NB4 (cell line): ENCODE results near the gene VEPH1.

ENCODE experiments used
- DNase-seq: peaks from one replicate; pipeline ENCODE4 v3.0.0; 2010; ENCODE audit warnings: low read depth
- H3K4me3 ChIP-seq: one replicate; pipeline ENCODE4 v1.5.1; 2011; ENCODE audit warnings: mild to moderate bottlenecking, low read depth, low read length, moderate library complexity
- MYC ChIP-seq: IDR thresholded peaks from 2 replicates; pipeline ENCODE4 v1.6.1; 2011; ENCODE audit warnings: low read depth, low read length
- POLR2A ChIP-seq: IDR thresholded peaks from 2 replicates; pipeline ENCODE4 v1.6.1; 2011; ENCODE audit warnings: mild to moderate bottlenecking; ENCODE audit not compliant: insufficient read length; ENCODE audit errors: extremely low read depth
- TF ChIP-seq, protein P1 (sequence below): IDR thresholded peaks from one replicate; pipeline ENCODE4 v1.5.1; 2012; ENCODE audit warnings: low read depth, low read length
- TF ChIP-seq, protein P2 (sequence below): IDR thresholded peaks from 2 replicates; pipeline ENCODE4 v1.6.1; 2011; ENCODE audit warnings: low read depth, low read length

VEPH1 gene

DNA sequence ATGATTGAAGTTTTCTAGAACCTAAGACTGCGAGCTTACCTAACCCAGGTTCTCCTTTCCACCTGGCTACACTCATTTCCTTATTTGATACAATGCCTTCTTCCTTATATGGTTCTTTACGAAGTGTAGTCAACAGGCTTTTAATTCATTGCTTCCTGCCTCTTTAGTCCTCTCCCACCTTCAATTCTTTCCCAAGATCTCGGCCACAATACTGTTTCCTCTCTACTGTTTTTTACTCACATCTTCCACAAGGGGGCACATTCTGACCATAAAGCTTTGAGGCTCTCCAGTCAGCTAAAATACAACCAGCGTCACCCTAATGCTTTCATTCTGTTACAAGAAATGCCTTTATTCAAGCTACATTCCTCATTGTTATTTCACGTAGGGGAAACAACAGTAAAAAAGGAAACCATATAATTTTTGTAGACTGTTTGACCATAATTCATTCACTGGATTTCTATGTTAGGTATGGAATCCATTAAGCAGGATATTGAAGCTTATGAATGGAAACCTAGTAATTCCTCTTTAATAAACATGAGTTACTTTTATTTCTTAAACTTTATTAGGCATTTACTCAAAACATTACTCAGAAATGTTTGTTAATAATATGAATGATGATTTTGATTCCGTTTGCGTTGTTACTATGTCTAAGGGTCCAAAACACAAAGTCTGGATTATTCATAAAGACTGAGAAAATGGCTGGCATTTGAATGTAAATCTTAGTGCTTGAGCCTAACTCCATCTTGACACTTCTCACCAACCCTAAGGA, 29.5 kb upstream of the VEPH1 start:
- H3K4me3 ChIP-seq: no peak overlapping the region
- DNase-seq: peak; percentile 73

DNA sequence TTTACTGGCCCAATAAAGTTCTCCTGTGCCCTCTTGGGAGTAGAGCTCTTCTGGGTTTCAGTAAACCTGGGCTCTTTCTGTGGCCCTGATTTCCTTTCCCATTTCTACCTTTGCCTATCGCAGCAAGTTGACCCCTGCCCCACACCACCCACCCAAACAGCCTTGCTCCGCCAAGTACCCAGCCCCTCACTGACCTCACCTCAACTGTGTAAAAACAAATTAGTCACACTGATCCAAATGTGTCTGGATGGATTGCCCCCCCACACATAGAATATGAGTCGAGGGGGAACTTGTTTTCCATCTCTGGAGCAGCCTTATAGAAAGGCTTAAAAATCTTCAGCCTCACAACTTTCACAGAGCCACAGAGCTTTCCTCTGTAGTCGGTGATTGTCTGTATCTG, 28.6 kb upstream of the VEPH1 start:
- no peak overlapping the region for H3K4me3 ChIP-seq
- TF ChIP-seq, protein P1, sequence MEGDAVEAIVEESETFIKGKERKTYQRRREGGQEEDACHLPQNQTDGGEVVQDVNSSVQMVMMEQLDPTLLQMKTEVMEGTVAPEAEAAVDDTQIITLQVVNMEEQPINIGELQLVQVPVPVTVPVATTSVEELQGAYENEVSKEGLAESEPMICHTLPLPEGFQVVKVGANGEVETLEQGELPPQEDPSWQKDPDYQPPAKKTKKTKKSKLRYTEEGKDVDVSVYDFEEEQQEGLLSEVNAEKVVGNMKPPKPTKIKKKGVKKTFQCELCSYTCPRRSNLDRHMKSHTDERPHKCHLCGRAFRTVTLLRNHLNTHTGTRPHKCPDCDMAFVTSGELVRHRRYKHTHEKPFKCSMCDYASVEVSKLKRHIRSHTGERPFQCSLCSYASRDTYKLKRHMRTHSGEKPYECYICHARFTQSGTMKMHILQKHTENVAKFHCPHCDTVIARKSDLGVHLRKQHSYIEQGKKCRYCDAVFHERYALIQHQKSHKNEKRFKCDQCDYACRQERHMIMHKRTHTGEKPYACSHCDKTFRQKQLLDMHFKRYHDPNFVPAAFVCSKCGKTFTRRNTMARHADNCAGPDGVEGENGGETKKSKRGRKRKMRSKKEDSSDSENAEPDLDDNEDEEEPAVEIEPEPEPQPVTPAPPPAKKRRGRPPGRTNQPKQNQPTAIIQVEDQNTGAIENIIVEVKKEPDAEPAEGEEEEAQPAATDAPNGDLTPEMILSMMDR: no peak
- TF ChIP-seq POLR2A (no peak), MYC (no peak)
- TF ChIP-seq, protein P2, sequence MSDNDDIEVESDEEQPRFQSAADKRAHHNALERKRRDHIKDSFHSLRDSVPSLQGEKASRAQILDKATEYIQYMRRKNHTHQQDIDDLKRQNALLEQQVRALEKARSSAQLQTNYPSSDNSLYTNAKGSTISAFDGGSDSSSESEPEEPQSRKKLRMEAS: no peak
- no peak for DNase-seq

More for the DNA sequence above, 29.5 kb upstream of the VEPH1 start:
- TF ChIP-seq, protein P2: no peak
- TF ChIP-seq, protein P1: peak; percentile 62
- TF ChIP-seq POLR2A (no peak), MYC (no peak)

DNA sequence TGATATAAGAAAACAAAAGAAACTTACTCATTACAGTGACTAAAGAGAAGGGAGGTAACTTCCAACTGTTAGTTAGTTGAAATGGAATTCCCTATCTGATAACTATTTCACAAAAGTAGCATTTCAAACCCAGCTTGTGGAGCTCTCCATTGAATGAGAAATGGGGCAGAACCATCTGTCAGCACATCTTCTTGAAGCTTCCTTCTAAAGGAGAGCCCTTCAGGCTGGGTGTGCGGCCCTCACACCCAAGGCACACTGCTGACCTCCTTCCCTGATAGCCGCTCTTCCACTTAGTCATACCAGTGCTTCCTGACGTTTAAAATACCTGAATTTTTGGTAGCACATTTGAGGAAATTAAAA, 28.1 kb upstream of the VEPH1 start:
- no peak for TF ChIP-seq POLR2A
- no peak for TF ChIP-seq MYC
- TF ChIP-seq, protein P1: no peak
- TF ChIP-seq, protein P2: no peak
- DNase-seq: no peak
- H3K4me3 ChIP-seq: no peak overlapping the region

DNA sequence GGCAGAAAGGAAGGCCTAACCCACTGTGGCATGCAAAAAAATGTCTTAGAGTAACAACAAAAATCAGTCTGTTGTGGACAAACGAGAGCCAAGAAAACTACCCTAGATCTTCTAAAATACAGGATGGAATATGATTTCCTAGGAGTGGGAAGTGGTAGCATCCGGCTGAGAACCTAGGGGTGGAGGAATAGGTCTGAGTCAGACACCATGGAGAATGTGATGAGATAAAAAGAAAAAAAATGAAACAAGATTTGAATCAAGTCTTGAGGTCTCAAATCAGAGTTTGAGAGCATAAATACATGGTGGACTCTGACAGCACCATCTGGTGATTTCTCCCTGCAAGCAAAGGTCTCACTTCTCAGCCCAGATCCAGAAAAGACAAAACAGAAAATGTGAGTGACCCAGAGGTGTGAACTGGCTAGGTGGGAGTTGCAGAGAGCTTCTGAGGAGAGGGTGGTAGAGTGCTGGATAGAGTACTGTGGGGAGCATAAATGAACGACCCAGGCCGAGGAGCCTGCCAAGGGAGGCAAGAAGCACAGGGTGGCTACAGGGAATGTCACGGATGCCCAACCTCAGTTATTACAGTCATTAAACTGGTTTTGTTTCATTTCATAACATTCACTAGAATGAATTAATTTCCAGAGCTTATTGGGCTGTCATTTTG, 27.6 kb upstream of the VEPH1 start:
- DNase-seq: no peak
- H3K4me3 ChIP-seq: no peak overlapping the region
- no peak for TF ChIP-seq MYC

DNA sequence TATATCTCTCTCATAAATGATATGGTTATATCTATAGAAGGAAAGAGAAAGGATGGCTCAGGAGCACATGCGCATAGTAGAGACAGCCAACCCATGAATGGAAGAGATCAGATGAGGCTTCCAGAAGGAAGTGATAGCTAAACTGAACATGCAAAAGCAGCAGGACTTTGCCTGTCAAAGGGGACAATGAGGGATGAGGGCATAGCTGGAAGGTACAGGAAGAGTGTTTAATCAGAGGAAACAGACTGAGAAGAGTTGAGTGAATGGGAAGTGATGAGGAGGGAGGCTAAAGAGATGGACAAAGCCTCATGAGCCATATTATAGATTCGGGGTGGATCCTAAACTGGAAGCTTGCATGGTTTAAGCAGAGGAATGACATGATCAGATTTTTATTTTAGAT, 26.5 kb upstream of the VEPH1 start:
- no peak overlapping the region for H3K4me3 ChIP-seq
- TF ChIP-seq, protein P1: no peak
- TF ChIP-seq MYC (no peak), POLR2A (no peak)
- TF ChIP-seq, protein P2: no peak
- DNase-seq: no peak

DNA sequence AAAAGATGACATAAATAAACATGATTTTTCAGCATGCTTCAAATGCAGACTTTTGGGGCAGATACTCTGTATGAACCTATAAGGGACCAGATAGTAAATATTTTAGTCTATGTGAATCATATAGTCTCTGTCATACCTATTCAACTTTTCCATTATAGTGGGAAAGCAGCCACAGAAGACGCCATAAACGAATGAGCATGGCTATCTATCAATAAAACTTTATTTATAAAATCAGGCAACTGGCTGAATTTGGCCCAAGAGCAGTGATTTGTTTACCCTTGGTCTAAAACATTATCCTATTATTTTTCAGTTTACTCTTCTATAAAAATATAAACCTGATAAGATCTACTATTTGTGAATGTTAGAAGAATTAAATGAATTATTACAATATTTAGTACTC, 25.9 kb upstream of the VEPH1 start:
- TF ChIP-seq, protein P1: no peak
- TF ChIP-seq, protein P2: no peak
- TF ChIP-seq MYC (no peak), POLR2A (no peak)
- DNase-seq: no peak
- H3K4me3 ChIP-seq: no peak overlapping the region
